Measurements from ENCODE around the gene RHCG.

The RHCG gene

GRCh38 chr15:89496155-89497098 is at the start of gene RHCG:
RHCG (minus strand) TSS chr15:89496583; CDS start chr15:89496544, 39 bp downstream.
- no peak for DNase-seq

- no peak for DNase-seq
Observed at GRCh38 chr15:89543389-89543788, 47.0 kb upstream of the RHCG start.

GRCh38 chr15:89542369-89542768 is 46.0 kb upstream of the RHCG start:
- no peak for DNase-seq

- no peak for DNase-seq
Observed at GRCh38 chr15:89539027-89539426, 42.6 kb upstream of the RHCG start.

- no peak for DNase-seq
Observed at GRCh38 chr15:89533861-89534544, 37.6 kb upstream of the RHCG start.

GRCh38 chr15:89531796-89532537 is 35.6 kb upstream of the RHCG start:
- no peak for DNase-seq

GRCh38 chr15:89530976-89531375 is 34.6 kb upstream of the RHCG start:
- no peak for DNase-seq

GRCh38 chr15:89528757-89529352 is 32.5 kb upstream of the RHCG start:
- no peak for DNase-seq

GRCh38 chr15:89526601-89527441 is 30.4 kb upstream of the RHCG start:
- DNase-seq, result no peak

- DNase-seq, result no peak
Observed at GRCh38 chr15:89526181-89526580, 29.8 kb upstream of the RHCG start.

- DNase-seq, result no peak
Observed at GRCh38 chr15:89524184-89524583, 27.8 kb upstream of the RHCG start.

GRCh38 chr15:89523101-89523500 is 26.7 kb upstream of the RHCG start:
- DNase-seq, result no peak

- no peak for DNase-seq
Observed at GRCh38 chr15:89521605-89522004, 25.2 kb upstream of the RHCG start.

- DNase-seq, result no peak
Observed at GRCh38 chr15:89515477-89515876, 19.1 kb upstream of the RHCG start.

GRCh38 chr15:89514596-89515406 is 18.4 kb upstream of the RHCG start:
- no peak for DNase-seq

GRCh38 chr15:89514186-89514585 is 17.8 kb upstream of the RHCG start:
- DNase-seq, result no peak

- no peak for DNase-seq
Observed at GRCh38 chr15:89513284-89513683, 16.9 kb upstream of the RHCG start.

- DNase-seq, result no peak
Observed at GRCh38 chr15:89512631-89513030, 16.2 kb upstream of the RHCG start.

GRCh38 chr15:89506026-89506686 is 9.8 kb upstream of the RHCG start:
- no peak for DNase-seq

- DNase-seq, result no peak
Observed at GRCh38 chr15:89504166-89504565, 7.8 kb upstream of the RHCG start.
